Hepatocyte (in vitro differentiated cells): ENCODE results near the gene ARSA. TPM values are rescaled to one million over a fixed set of nuclear protein-coding genes. Genes with fewer than 3 reads are reported as not detected.

Source experiments
- DNase-seq: peaks from one replicate; pipeline ENCODE4 v3.0.0-alpha.2; 2016; ENCODE audit warnings: low spot score
- H2AFZ ChIP-seq: fragments of 200-600 bp; sonication (generic); 2 replicates; pipeline ENCODE4 v1.6.0; 2016; ENCODE audit warnings: antibody characterized with exemption, mild to moderate bottlenecking
- H3K27ac ChIP-seq: fragments of 200-600 bp; sonication (generic); 2 replicates; pipeline ENCODE4 v1.5.1; 2016; ENCODE audit warnings: mild to moderate bottlenecking
- H3K27me3 ChIP-seq: fragments of 200-600 bp; sonication (generic); 2 replicates; pipeline ENCODE4 v1.6.1; 2016
- H3K36me3 ChIP-seq: fragments of 200-600 bp; sonication (generic); replicated peaks from 2 replicates; pipeline ENCODE4 v1.5.1; 2016; ENCODE audit warnings: low read depth; ENCODE audit not compliant: insufficient read depth
- H3K4me1 ChIP-seq: fragments of 200-600 bp; sonication (generic); 2 replicates; pipeline ENCODE4 v1.5.1; 2016; ENCODE audit warnings: mild to moderate bottlenecking, moderate library complexity; ENCODE audit not compliant: insufficient read depth
- H3K4me2 ChIP-seq: fragments of 200-600 bp; sonication (generic); 2 replicates; pipeline ENCODE4 v1.6.0; 2016
- H3K4me3 ChIP-seq: fragments of 200-600 bp; sonication (generic); 2 replicates; pipeline ENCODE4 v1.5.1; 2016; ENCODE audit warnings: mild to moderate bottlenecking
- H3K79me2 ChIP-seq: fragments of 200-600 bp; sonication (generic); 2 replicates; pipeline ENCODE4 v1.6.0; 2017; ENCODE audit warnings: mild to moderate bottlenecking
- H3K9me2 ChIP-seq: fragments of 200-600 bp; sonication (generic); replicated peaks from 2 replicates; pipeline ENCODE4 v1.6.0; 2017; ENCODE audit warnings: mild to moderate bottlenecking; ENCODE audit not compliant: insufficient read depth
- H3K9me3 ChIP-seq: fragments of 200-600 bp; sonication (generic); 2 replicates; pipeline ENCODE4 v1.5.1; 2016; ENCODE audit warnings: low read depth, mild to moderate bottlenecking
- H4K20me1 ChIP-seq: fragments of 200-600 bp; sonication (generic); 2 replicates; pipeline ENCODE4 v1.6.0; 2016; ENCODE audit warnings: mild to moderate bottlenecking; ENCODE audit not compliant: insufficient read depth, poor library complexity, severe bottlenecking
- EZH2 ChIP-seq: fragments of 200-600 bp; sonication (generic); IDR thresholded peaks from 2 replicates; pipeline ENCODE4 v1.6.1; 2016; ENCODE audit warnings: antibody characterized with exemption, mild to moderate bottlenecking, borderline replicate concordance
- EZH2phosphoT487 ChIP-seq: fragments of 200-600 bp; sonication (generic); IDR thresholded peaks from one replicate; pipeline ENCODE4 v1.6.1; 2018; ENCODE audit warnings: antibody characterized with exemption, mild to moderate bottlenecking, low read depth, moderate library complexity; ENCODE audit not compliant: unreplicated experiment, severe bottlenecking
- WGBS: methylation state at CpG from one replicate; pipeline ENCODE4 v1.1.6; 2016; ENCODE audit warnings: low lambda C conversion rate; ENCODE audit errors: missing lambda C conversion rate; 5-methylcytosine and 5-hydroxymethylcytosine counted together
- polyA plus RNA-seq: library from polyadenylated mRNA; unstranded; fragments of >200 nt; fragmentation: Nextera tagmentation; extraction: Ambion mirVana; gene quantifications from 2 replicates; pipeline ENCODE4 v1.2.1, GENCODE V29; 2016
- total RNA-seq: library from RNA; depleted of rRNA; stranded (reverse); fragments of >200 nt; gene quantifications from 2 replicates; pipeline ENCODE4 v1.2.3, GENCODE V29; 2014
- TF ChIP-seq, protein P1 (sequence below): fragments of 200-600 bp; sonication (generic); IDR thresholded peaks from 2 replicates; pipeline ENCODE4 v1.5.1; 2016; ENCODE audit warnings: antibody characterized with exemption, mild to moderate bottlenecking; ENCODE audit not compliant: poor library complexity

The ARSA gene
- total and polyA plus RNA-seq, 2 experiments from 2014 or later: 20.6 to 31.3 TPM

DNA sequence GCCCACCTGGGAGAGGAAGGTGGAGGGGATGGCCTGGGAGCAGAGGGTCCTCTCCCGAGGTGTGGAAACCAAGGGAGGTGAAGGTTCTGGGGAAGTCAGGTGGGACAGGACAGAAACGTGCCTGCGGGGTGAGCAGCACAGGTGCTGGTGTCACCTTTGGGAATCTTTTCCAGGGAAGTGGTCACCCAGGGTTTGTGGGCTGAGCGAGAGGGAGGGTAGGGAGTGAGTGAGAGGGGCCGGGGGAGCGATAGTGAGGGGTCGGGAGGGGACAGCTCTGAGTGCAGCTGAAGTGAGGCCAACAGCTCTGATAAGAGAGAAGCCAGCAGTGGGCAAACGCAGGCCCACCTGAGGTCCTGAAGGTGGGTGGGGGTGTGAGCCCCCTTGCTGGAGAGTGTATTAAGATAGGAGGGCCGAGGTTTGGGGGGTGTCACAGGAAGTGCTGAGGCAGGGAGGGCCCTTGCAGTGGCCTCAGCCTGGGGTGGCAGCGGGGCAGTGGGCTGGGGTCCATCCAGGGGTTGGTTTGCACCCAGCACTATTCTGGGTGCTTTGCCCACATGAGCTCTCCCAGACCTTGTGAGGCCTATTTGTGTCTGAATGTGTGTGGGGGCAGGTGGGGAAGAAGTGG lies 43.1 kb upstream of the ARSA start:
- Histone ChIP-seq H3K9me3 (no peaks in the 10 kb centered on the region), H2AFZ (no peak overlapping the region), H3K79me2 (no peaks in the 10 kb centered on the region), H3K9me2 (no peaks in the 10 kb centered on the region), H3K4me2 (no peak overlapping the region), H3K36me3 (no peaks in the 10 kb centered on the region), H3K4me1 (no peaks in the 10 kb centered on the region), H4K20me1 (no peaks in the 10 kb centered on the region), H3K4me3 (no peak overlapping the region), H3K27ac (no peak overlapping the region), H3K27me3 (peaks cover 14% of the 10 kb centered on the region)
- TF ChIP-seq EZH2 (no peak), EZH2phosphoT487 (no peak)
- TF ChIP-seq, protein P1, sequence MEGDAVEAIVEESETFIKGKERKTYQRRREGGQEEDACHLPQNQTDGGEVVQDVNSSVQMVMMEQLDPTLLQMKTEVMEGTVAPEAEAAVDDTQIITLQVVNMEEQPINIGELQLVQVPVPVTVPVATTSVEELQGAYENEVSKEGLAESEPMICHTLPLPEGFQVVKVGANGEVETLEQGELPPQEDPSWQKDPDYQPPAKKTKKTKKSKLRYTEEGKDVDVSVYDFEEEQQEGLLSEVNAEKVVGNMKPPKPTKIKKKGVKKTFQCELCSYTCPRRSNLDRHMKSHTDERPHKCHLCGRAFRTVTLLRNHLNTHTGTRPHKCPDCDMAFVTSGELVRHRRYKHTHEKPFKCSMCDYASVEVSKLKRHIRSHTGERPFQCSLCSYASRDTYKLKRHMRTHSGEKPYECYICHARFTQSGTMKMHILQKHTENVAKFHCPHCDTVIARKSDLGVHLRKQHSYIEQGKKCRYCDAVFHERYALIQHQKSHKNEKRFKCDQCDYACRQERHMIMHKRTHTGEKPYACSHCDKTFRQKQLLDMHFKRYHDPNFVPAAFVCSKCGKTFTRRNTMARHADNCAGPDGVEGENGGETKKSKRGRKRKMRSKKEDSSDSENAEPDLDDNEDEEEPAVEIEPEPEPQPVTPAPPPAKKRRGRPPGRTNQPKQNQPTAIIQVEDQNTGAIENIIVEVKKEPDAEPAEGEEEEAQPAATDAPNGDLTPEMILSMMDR: no peak
- WGBS: 53% methylated on average over 10 of the region's 10 CpGs
- DNase-seq: no peak

DNA sequence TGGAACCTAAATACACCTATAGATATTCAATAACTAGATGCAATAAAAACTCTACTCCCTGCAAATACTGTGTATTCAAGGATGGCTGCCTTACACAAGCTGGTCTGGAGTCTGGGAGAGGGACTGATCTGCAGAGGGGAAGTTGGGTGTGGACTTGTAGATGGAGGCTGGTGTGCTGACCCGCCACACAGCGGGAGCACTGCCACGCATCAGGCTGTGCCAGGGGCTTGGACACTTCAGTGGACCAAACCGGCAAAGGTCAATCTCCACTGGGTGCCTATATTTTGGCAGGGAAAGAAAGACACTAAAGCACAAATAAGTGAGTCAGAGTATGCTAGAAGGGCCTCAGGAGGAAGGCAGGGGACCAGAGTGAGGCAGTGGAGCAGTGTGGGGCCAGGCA lies 42.6 kb upstream of the ARSA start:
- Histone ChIP-seq H3K4me1 (no peaks in the 10 kb centered on the region), H3K27ac (no peak overlapping the region), H4K20me1 (no peaks in the 10 kb centered on the region), H3K36me3 (no peaks in the 10 kb centered on the region), H3K27me3 (peaks cover 14% of the 10 kb centered on the region), H2AFZ (no peak overlapping the region), H3K79me2 (no peaks in the 10 kb centered on the region), H3K9me3 (no peaks in the 10 kb centered on the region), H3K9me2 (no peaks in the 10 kb centered on the region), H3K4me3 (no peak overlapping the region), H3K4me2 (no peak overlapping the region)
- 83% methylated on average over 4 of the region's 4 CpGs for whole genome bisulfite sequencing
- TF ChIP-seq EZH2 (no peak), EZH2phosphoT487 (no peak)
- TF ChIP-seq, protein P1: no peak
- no peak for DNase-seq

DNA sequence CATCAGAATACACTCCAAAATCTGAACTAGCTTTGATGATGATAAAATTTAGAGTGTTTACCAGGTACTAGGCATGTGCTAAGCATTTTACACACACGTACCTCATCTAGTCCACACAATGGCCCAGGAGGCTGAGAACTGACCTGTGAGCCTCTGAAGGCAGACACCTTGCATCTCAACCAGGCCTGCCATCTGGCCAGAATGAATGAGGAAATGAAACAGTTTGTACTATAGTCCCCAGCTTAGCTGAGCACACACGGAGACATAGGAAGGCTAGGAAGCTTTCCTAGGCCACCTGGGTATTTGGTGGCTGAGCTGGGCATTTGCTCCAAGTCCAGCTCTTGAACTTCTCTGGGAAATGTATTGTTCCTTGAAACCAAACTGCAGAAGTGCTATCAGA lies 37.8 kb upstream of the ARSA start:
- Histone ChIP-seq H3K4me2 (no peak overlapping the region), H3K27me3 (peaks cover 4% of the 10 kb centered on the region), H3K36me3 (no peaks in the 10 kb centered on the region), H3K9me2 (no peaks in the 10 kb centered on the region), H3K4me1 (no peaks in the 10 kb centered on the region), H3K27ac (no peak overlapping the region), H3K4me3 (no peak overlapping the region), H3K9me3 (no peaks in the 10 kb centered on the region), H4K20me1 (no peaks in the 10 kb centered on the region), H3K79me2 (no peaks in the 10 kb centered on the region), H2AFZ (no peak overlapping the region)
- 81% methylated on average over 2 of the region's 2 CpGs for WGBS
- TF ChIP-seq EZH2phosphoT487 (no peak), EZH2 (no peak)
- TF ChIP-seq, protein P1: no peak
- DNase-seq: no peak
